Measurements from ENCODE around the gene CACNG8. TPM values are rescaled to one million over a fixed set of nuclear protein-coding genes. Genes with fewer than 3 reads are reported as not detected.

The CACNG8 gene
- total RNA-seq, 1 experiment from 2014 or later = 0.91 TPM

GRCh38 chr19:53999694-54000093 lies 37.0 kb downstream of the CACNG8 start:
- DNase-seq = no peak
- BruUV-seq (replicated peaks) = no TSS peak
- no peak overlapping the region for H3K27ac Mint-ChIP-seq (ENCODE audit: unreplicated experiment)
- ChIA-PET POLR2A (no interaction called here), CTCF (no interaction called here)
- Histone ChIP-seq H3K27me3 (replicated peaks; ENCODE audit: control insufficient read depth, insufficient read depth, low read length) (no peaks in the 10 kb centered on the region), H3K36me3 (ENCODE audit: control insufficient read depth, insufficient read depth, low read length) (no peaks in the 10 kb centered on the region), H3K9me3 (no peaks in the 10 kb centered on the region), H3K4me1 (no peaks in the 10 kb centered on the region), H3K4me3 (ENCODE audit: low read depth, low read length) (no peak overlapping the region)
- no peak for TF ChIP-seq CTCF (IDR thresholded peaks at IDR 0.05; ENCODE audit: insufficient read depth in 1 of 2, low read depth in 1 of 2, low read length in 1 of 2, severe bottlenecking in 1 of 2, unreplicated experiment in 1 of 2)
- no peaks in the 10 kb centered on the region for H3K36me3 Mint-ChIP-seq (ENCODE audit: insufficient read depth, unreplicated experiment)
- H3K4me3 Mint-ChIP-seq (ENCODE audit: unreplicated experiment) = no peak overlapping the region
- H3K4me1 Mint-ChIP-seq (ENCODE audit: low read depth, unreplicated experiment) = no peaks in the 10 kb centered on the region
- no peaks in the 10 kb centered on the region for H3K27me3 Mint-ChIP-seq (ENCODE audit: insufficient read depth, unreplicated experiment)
- no peaks in the 10 kb centered on the region for H3K9me3 Mint-ChIP-seq (ENCODE audit: unreplicated experiment)
- intact Hi-C loops (cut with micrococcal nuclease; ENCODE audit: unreplicated experiment) = no loop called here

- no peak for TF ChIP-seq CTCF (IDR thresholded peaks at IDR 0.05; ENCODE audit: insufficient read depth in 1 of 2, low read depth in 1 of 2, low read length in 1 of 2, severe bottlenecking in 1 of 2, unreplicated experiment in 1 of 2)
- H3K27me3 ChIP-seq (replicated peaks; ENCODE audit: control insufficient read depth, insufficient read depth, low read length) = no peaks in the 10 kb centered on the region
- CTCF ChIA-PET = no interaction called here
- BruUV-seq (replicated peaks) = no TSS peak
- H3K9me3 Mint-ChIP-seq (ENCODE audit: unreplicated experiment) = no peaks in the 10 kb centered on the region
- POLR2A ChIA-PET = interaction anchor here (0.6 kb wide), 1 partner anchor 11 kb away, joined by 10 read pairs; no protein-coding TSS in a partner anchor
- H3K4me3 ChIP-seq (ENCODE audit: low read depth, low read length) = no peak overlapping the region
- DNase-seq = no peak
- intact Hi-C loops (cut with micrococcal nuclease; ENCODE audit: unreplicated experiment) = no loop called here
- no peaks in the 10 kb centered on the region for H3K4me1 ChIP-seq
- no peak overlapping the region for H3K27ac Mint-ChIP-seq (ENCODE audit: unreplicated experiment)
- no peaks in the 10 kb centered on the region for H3K9me3 ChIP-seq
- H3K36me3 Mint-ChIP-seq (ENCODE audit: insufficient read depth, unreplicated experiment) = no peaks in the 10 kb centered on the region
- no peaks in the 10 kb centered on the region for H3K4me1 Mint-ChIP-seq (ENCODE audit: low read depth, unreplicated experiment)
- no peak overlapping the region for H3K4me3 Mint-ChIP-seq (ENCODE audit: unreplicated experiment)
- no peaks in the 10 kb centered on the region for H3K36me3 ChIP-seq (ENCODE audit: control insufficient read depth, insufficient read depth, low read length)
- no peaks in the 10 kb centered on the region for H3K27me3 Mint-ChIP-seq (ENCODE audit: insufficient read depth, unreplicated experiment)
Observed at GRCh38 chr19:54001496-54001895, 38.8 kb downstream of the CACNG8 start.

- no peaks in the 10 kb centered on the region for H3K4me1 Mint-ChIP-seq (ENCODE audit: low read depth, unreplicated experiment)
- CTCF ChIA-PET = no interaction called here
- no peaks in the 10 kb centered on the region for H3K4me1 ChIP-seq
Observed at GRCh38 chr19:54002495-54003315, 40.0 kb downstream of the CACNG8 start.

More at GRCh38 chr19:54002495-54003315, 40.0 kb downstream of the CACNG8 start:
- DNase-seq = no peak
- H3K36me3 ChIP-seq (ENCODE audit: control insufficient read depth, insufficient read depth, low read length) = no peaks in the 10 kb centered on the region
- no peaks in the 10 kb centered on the region for H3K36me3 Mint-ChIP-seq (ENCODE audit: insufficient read depth, unreplicated experiment)
- POLR2A ChIA-PET = no interaction called here
- H3K4me3 Mint-ChIP-seq (ENCODE audit: unreplicated experiment) = no peak overlapping the region
- intact Hi-C loops (cut with micrococcal nuclease; ENCODE audit: unreplicated experiment) = no loop called here
- no peaks in the 10 kb centered on the region for H3K27me3 ChIP-seq (replicated peaks; ENCODE audit: control insufficient read depth, insufficient read depth, low read length)
- H3K4me3 ChIP-seq (ENCODE audit: low read depth, low read length) = no peak overlapping the region
- no TSS peak for BruUV-seq (replicated peaks)
- no peaks in the 10 kb centered on the region for H3K9me3 Mint-ChIP-seq (ENCODE audit: unreplicated experiment)
- H3K27ac Mint-ChIP-seq (ENCODE audit: unreplicated experiment) = no peak overlapping the region
- TF ChIP-seq CTCF (IDR thresholded peaks at IDR 0.05; ENCODE audit: insufficient read depth in 1 of 2, low read depth in 1 of 2, low read length in 1 of 2, severe bottlenecking in 1 of 2, unreplicated experiment in 1 of 2) = no peak
- H3K27me3 Mint-ChIP-seq (ENCODE audit: insufficient read depth, unreplicated experiment) = no peaks in the 10 kb centered on the region
- H3K9me3 ChIP-seq = no peaks in the 10 kb centered on the region
